Neural cell (in vitro differentiated cells): Measurements from ENCODE around the gene PRSS53. TPM values are rescaled to one million over a fixed set of nuclear protein-coding genes. Genes with fewer than 3 reads are reported as not detected.

ENCODE experiments used
- H2AFZ ChIP-seq: fragments of 200-600, 300-800 bp; sonication (generic), shearing (Covaris generic); 2 replicates; pipeline ENCODE4 v1.6.0; 2014; ENCODE audit warnings: low read depth, mild to moderate bottlenecking, antibody characterized with exemption, low read length, moderate library complexity
- H3F3A ChIP-seq: fragments of 200-600 bp; shearing (Covaris generic); 2 replicates; pipeline ENCODE4 v1.6.1; 2016; ENCODE audit warnings: mild to moderate bottlenecking, moderate library complexity, mixed read lengths, antibody characterized with exemption, low read length; ENCODE audit not compliant: insufficient read depth, poor library complexity, severe bottlenecking
- H3K27ac ChIP-seq: fragments of 200-600, 300-800 bp; sonication (generic), shearing (Covaris generic); 2 replicates; pipeline ENCODE4 v1.5.1; 2014; ENCODE audit warnings: mild to moderate bottlenecking, low read length, moderate library complexity
- H3K27me3 ChIP-seq: fragments of 300-800, 200-600 bp; sonication (generic), shearing (Covaris generic); 2 replicates; pipeline ENCODE4 v1.6.0; 2014; ENCODE audit warnings: mild to moderate bottlenecking, low read depth, low read length, moderate library complexity; ENCODE audit not compliant: insufficient read depth
- H3K36me3 ChIP-seq: fragments of 300-800, 200-600 bp; sonication (generic), shearing (Covaris generic); 2 replicates; pipeline ENCODE4 v1.5.1; 2014; ENCODE audit warnings: mild to moderate bottlenecking, antibody characterized with exemption, low read length, moderate library complexity; ENCODE audit not compliant: insufficient read depth
- H3K4me2 ChIP-seq: fragments of 300-800, 200-600 bp; sonication (generic), shearing (Covaris generic); 2 replicates; pipeline ENCODE4 v1.6.0; 2014; ENCODE audit warnings: mild to moderate bottlenecking, low read length
- H3K4me3 ChIP-seq: fragments of 300-800, 200-600 bp; sonication (generic), shearing (Covaris generic); 2 replicates; pipeline ENCODE4 v1.5.1; 2014; ENCODE audit warnings: mild to moderate bottlenecking, low read length, moderate library complexity
- H3K79me2 ChIP-seq: fragments of 200-600 bp; shearing (Covaris generic); replicated peaks from 2 replicates; pipeline ENCODE4 v1.6.0; 2014; ENCODE audit warnings: mild to moderate bottlenecking, low read length, moderate library complexity; ENCODE audit not compliant: insufficient read depth
- H3K9ac ChIP-seq: fragments of 300-800, 200-600 bp; sonication (generic), shearing (Covaris generic); 2 replicates; pipeline ENCODE4 v1.6.1; 2016; ENCODE audit warnings: mild to moderate bottlenecking, low read length, mixed read lengths
- H3K9me2 ChIP-seq: fragments of 200-600 bp; shearing (Covaris generic); 2 replicates; pipeline ENCODE4 v1.6.1; 2016; ENCODE audit warnings: mild to moderate bottlenecking, low read length, mixed read lengths; ENCODE audit not compliant: insufficient read depth
- H3K9me3 ChIP-seq: fragments of 200-600, 300-800 bp; sonication (generic), shearing (Covaris generic); 2 replicates; pipeline ENCODE4 v1.6.1; 2016; ENCODE audit warnings: mild to moderate bottlenecking, mixed run types, low read length, moderate library complexity, mixed read lengths
- H4K20me1 ChIP-seq: fragments of 200-600 bp; shearing (Covaris generic); 2 replicates; pipeline ENCODE4 v1.6.1; 2016; ENCODE audit warnings: mild to moderate bottlenecking, mixed run types; ENCODE audit not compliant: insufficient read depth
- EP300 ChIP-seq: fragments of 450-650 bp; conservative IDR thresholded peaks from 2 replicates; pipeline ENCODE4 v1.6.1; 2014; ENCODE audit warnings: antibody characterized with exemption, mild to moderate bottlenecking, moderate library complexity; ENCODE audit not compliant: poor library complexity, severe bottlenecking
- EZH2 ChIP-seq: fragments of 200-600, 300-800 bp; shearing (Covaris generic), sonication (generic); IDR thresholded peaks from 2 replicates; pipeline ENCODE4 v1.6.1; 2014; ENCODE audit warnings: antibody characterized with exemption, low read length, borderline replicate concordance, mild to moderate bottlenecking; ENCODE audit not compliant: insufficient read depth, poor library complexity, severe bottlenecking
- MXI1 ChIP-seq: fragments of 450-650 bp; conservative IDR thresholded peaks from 2 replicates; pipeline ENCODE4 v1.6.1; 2014; ENCODE audit warnings: antibody characterized with exemption, mild to moderate bottlenecking; ENCODE audit not compliant: poor library complexity, severe bottlenecking
- POLR2AphosphoS5 ChIP-seq: IDR thresholded peaks from 2 replicates; pipeline ENCODE4 v1.6.1; 2012
- RAD21 ChIP-seq: fragments of 450-650 bp; conservative IDR thresholded peaks from 2 replicates; pipeline ENCODE4 v1.6.1; 2014; ENCODE audit warnings: antibody characterized with exemption, mild to moderate bottlenecking, moderate library complexity
- SMC3 ChIP-seq: fragments of 450-650 bp; conservative IDR thresholded peaks from 2 replicates; pipeline ENCODE4 v1.6.1; 2014; ENCODE audit warnings: antibody characterized with exemption, mild to moderate bottlenecking, moderate library complexity; ENCODE audit not compliant: poor library complexity
- TAF1 ChIP-seq: IDR thresholded peaks from 2 replicates; pipeline ENCODE4 v1.6.1; 2012; ENCODE audit warnings: low read depth
- polyA plus RNA-seq: library from polyadenylated mRNA; depleted of rRNA; stranded (reverse); fragments of >200 nt; gene quantifications from 2 replicates; pipeline ENCODE4 v1.2.3, GENCODE V29; 2014
- TF ChIP-seq, protein P1 (sequence below): fragments of 450-650 bp; IDR thresholded peaks from 2 replicates; pipeline ENCODE4 v1.5.1; 2014; ENCODE audit warnings: antibody characterized with exemption, mild to moderate bottlenecking, moderate library complexity; ENCODE audit not compliant: poor library complexity, severe bottlenecking
- TF ChIP-seq, protein P2 (sequence below): IDR thresholded peaks from 2 replicates; pipeline ENCODE4 v1.6.1; 2012; ENCODE audit warnings: borderline replicate concordance

Gene PRSS53
- polyA plus RNA-seq, 1 donor from 2014 or later: 9.3 TPM

DNA sequence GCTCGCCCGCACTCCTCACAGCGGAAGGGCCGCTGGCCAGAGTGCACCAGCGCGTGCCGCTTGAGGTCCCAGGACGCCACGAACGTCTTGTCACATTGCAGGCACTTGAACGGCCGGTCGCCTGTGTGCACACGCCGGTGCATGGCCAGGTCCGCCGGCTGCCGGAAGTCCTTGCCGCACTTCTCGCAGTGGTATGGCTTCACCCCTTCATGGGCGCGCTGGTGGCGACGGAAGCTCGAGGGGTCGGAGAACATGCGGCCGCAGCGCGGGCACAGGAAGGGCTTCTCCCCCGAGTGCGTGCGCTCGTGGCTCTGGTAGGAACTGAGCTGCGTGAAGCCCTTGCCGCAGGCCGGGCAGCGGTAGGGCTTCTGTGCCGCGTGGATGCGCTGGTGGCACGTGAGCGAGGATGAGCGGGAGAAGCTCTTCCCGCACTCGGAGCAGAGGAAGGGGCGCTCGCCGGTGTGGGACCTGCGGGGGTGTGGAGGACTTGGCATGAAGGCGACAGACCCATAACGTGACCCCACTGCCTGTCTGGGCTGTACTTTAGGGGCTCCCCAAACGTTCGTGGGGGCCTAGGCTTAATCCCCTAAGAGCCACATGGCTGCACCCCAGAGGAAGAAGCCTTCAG lies 26.8 kb downstream of the PRSS53 start:
- no peaks in the 10 kb centered on the region for H3K79me2 ChIP-seq
- H3F3A ChIP-seq: no peaks in the 10 kb centered on the region
- TF ChIP-seq, protein P1, sequence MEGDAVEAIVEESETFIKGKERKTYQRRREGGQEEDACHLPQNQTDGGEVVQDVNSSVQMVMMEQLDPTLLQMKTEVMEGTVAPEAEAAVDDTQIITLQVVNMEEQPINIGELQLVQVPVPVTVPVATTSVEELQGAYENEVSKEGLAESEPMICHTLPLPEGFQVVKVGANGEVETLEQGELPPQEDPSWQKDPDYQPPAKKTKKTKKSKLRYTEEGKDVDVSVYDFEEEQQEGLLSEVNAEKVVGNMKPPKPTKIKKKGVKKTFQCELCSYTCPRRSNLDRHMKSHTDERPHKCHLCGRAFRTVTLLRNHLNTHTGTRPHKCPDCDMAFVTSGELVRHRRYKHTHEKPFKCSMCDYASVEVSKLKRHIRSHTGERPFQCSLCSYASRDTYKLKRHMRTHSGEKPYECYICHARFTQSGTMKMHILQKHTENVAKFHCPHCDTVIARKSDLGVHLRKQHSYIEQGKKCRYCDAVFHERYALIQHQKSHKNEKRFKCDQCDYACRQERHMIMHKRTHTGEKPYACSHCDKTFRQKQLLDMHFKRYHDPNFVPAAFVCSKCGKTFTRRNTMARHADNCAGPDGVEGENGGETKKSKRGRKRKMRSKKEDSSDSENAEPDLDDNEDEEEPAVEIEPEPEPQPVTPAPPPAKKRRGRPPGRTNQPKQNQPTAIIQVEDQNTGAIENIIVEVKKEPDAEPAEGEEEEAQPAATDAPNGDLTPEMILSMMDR: no peak
- TF ChIP-seq TAF1 (no peak), EZH2 (no peak), POLR2AphosphoS5 (no peak), RAD21 (no peak), MXI1 (no peak), EP300 (no peak), SMC3 (no peak)
- TF ChIP-seq, protein P2, sequence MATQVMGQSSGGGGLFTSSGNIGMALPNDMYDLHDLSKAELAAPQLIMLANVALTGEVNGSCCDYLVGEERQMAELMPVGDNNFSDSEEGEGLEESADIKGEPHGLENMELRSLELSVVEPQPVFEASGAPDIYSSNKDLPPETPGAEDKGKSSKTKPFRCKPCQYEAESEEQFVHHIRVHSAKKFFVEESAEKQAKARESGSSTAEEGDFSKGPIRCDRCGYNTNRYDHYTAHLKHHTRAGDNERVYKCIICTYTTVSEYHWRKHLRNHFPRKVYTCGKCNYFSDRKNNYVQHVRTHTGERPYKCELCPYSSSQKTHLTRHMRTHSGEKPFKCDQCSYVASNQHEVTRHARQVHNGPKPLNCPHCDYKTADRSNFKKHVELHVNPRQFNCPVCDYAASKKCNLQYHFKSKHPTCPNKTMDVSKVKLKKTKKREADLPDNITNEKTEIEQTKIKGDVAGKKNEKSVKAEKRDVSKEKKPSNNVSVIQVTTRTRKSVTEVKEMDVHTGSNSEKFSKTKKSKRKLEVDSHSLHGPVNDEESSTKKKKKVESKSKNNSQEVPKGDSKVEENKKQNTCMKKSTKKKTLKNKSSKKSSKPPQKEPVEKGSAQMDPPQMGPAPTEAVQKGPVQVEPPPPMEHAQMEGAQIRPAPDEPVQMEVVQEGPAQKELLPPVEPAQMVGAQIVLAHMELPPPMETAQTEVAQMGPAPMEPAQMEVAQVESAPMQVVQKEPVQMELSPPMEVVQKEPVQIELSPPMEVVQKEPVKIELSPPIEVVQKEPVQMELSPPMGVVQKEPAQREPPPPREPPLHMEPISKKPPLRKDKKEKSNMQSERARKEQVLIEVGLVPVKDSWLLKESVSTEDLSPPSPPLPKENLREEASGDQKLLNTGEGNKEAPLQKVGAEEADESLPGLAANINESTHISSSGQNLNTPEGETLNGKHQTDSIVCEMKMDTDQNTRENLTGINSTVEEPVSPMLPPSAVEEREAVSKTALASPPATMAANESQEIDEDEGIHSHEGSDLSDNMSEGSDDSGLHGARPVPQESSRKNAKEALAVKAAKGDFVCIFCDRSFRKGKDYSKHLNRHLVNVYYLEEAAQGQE: no peak
- peaks cover 7% of the 10 kb centered on the region for H3K36me3 ChIP-seq
- H3K9ac ChIP-seq: no peak overlapping the region
- no peak overlapping the region for H3K27ac ChIP-seq
- no peaks in the 10 kb centered on the region for H4K20me1 ChIP-seq
- no peak overlapping the region for H2AFZ ChIP-seq
- no peaks in the 10 kb centered on the region for H3K27me3 ChIP-seq
- no peaks in the 10 kb centered on the region for H3K9me2 ChIP-seq
- H3K4me3 ChIP-seq: no peak overlapping the region
- no peak overlapping the region for H3K4me2 ChIP-seq
- no peaks in the 10 kb centered on the region for H3K9me3 ChIP-seq

DNA sequence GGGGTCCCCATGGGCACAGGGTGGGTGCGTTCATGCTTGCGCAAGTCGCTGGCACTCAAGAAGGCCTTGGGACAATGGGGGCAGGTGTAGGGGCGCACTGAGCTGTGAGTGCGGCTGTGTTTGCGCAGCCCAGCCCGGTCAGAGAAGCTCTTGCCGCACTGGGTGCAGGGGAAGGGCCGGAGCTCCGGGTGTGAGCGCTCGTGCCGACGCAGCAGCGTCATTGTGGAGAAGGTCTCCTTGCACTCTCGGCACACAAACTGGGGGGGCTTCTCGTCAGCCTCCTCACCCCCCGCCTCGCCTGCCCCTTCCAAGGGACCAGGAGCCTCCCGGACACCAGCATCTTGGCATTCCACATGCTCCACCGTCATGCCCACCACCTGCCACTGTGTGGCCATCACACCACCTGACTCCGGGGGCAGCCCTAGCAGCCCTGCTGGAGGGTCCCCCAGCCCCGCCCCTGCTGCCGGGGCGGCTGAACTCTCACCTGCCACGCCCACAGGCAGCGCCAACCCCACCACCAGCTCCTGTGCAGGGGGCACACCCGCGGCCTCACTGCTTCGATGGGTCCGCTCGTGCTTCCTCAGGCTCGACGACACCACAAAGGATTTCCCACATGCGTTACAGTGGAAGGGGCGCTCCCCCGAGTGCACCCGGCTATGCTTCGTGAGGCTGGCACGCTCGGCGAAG lies 27.5 kb downstream of the PRSS53 start:
- Histone ChIP-seq H3K79me2 (no peaks in the 10 kb centered on the region), H3K36me3 (peaks cover 7% of the 10 kb centered on the region), H3K9me3 (no peaks in the 10 kb centered on the region), H3K9me2 (no peaks in the 10 kb centered on the region), H3K4me2 (no peak overlapping the region), H4K20me1 (no peaks in the 10 kb centered on the region), H3F3A (no peaks in the 10 kb centered on the region), H3K9ac (no peak overlapping the region), H3K27ac (no peak overlapping the region), H3K4me3 (no peak overlapping the region), H2AFZ (no peak overlapping the region), H3K27me3 (no peaks in the 10 kb centered on the region)
- TF ChIP-seq EZH2 (no peak), TAF1 (no peak), SMC3 (no peak), RAD21 (no peak), POLR2AphosphoS5 (no peak), MXI1 (no peak), EP300 (no peak)
- TF ChIP-seq, protein P2: no peak
- TF ChIP-seq, protein P1: no peak
